SK-N-SH treated with all-trans-retinoic acid at 6 μM for 48 hours (cell line): ENCODE data around the gene CPPED1.

Experiments used
- OSR1 ChIP-seq: fragments of 250-450 bp; sonication (Bioruptor Pico); IDR thresholded peaks from 2 replicates; pipeline ENCODE4 v1.8.0; 2022; ENCODE audit warnings: moderate library complexity, mild to moderate bottlenecking, inconsistent platforms
- ZNF70 ChIP-seq: fragments of 450-650 bp; formaldehyde crosslinking; IDR thresholded peaks from 2 replicates; pipeline ENCODE4 v1.5.0; 2020; ENCODE audit warnings: mild to moderate bottlenecking, moderate library complexity
- TF ChIP-seq, protein P1 (sequence below): fragments of 250-450 bp; sonication (Bioruptor Pico); IDR thresholded peaks from 2 replicates; pipeline ENCODE4 v1.8.0; 2021; ENCODE audit warnings: low read depth, mild to moderate bottlenecking, moderate library complexity, borderline replicate concordance
- TF ChIP-seq, protein P2 (sequence below): fragments of 250-450 bp; sonication (Bioruptor Pico); IDR thresholded peaks from 2 replicates; pipeline ENCODE4 v1.5.1; 2020; ENCODE audit warnings: low read depth, mild to moderate bottlenecking, moderate library complexity

DNA sequence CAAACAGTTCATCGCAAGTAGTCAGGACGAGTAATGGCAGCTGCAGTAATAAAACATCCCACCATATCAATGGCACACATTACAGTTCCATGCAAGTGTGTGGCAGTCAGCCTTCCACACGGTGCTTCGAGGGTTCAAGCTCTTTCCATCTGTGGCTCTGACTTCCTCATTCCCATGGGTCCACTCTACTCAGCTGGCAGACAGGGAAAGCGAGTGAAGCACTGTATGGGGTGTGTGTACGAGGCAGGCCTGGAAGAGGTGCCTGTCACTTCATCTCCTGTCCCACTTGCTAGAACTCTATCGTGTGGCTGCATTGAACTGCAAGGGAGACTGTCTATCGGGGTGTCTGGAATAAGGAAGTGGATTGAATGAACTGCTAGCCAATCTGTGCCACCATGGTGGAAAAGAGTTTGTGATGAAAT lies 160.6 kb downstream of the CPPED1 start:
- TF ChIP-seq OSR1 (CRISPR knock-in tag) (no peak), ZNF70 (no peak)
- TF ChIP-seq, protein P1, sequence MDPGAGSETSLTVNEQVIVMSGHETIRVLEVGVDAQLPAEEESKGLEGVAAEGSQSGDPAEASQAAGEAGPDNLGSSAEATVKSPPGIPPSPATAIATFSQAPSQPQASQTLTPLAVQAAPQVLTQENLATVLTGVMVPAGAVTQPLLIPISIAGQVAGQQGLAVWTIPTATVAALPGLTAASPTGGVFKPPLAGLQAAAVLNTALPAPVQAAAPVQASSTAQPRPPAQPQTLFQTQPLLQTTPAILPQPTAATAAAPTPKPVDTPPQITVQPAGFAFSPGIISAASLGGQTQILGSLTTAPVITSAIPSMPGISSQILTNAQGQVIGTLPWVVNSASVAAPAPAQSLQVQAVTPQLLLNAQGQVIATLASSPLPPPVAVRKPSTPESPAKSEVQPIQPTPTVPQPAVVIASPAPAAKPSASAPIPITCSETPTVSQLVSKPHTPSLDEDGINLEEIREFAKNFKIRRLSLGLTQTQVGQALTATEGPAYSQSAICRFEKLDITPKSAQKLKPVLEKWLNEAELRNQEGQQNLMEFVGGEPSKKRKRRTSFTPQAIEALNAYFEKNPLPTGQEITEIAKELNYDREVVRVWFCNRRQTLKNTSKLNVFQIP (CRISPR knock-in tag) = no peak
- TF ChIP-seq, protein P2, sequence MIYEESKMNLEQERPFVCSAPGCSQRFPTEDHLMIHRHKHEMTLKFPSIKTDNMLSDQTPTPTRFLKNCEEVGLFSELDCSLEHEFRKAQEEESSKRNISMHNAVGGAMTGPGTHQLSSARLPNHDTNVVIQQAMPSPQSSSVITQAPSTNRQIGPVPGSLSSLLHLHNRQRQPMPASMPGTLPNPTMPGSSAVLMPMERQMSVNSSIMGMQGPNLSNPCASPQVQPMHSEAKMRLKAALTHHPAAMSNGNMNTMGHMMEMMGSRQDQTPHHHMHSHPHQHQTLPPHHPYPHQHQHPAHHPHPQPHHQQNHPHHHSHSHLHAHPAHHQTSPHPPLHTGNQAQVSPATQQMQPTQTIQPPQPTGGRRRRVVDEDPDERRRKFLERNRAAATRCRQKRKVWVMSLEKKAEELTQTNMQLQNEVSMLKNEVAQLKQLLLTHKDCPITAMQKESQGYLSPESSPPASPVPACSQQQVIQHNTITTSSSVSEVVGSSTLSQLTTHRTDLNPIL (CRISPR knock-in tag) = no peak
